PC-3 (cell line): ENCODE data around the gene FMNL3. TPM values are rescaled to one million over a fixed set of nuclear protein-coding genes. Genes with fewer than 3 reads are reported as not detected.
A peak's percentile ranks its signal among the peaks of the same experiment; 100 is the strongest.
"Not testable (repeated sequence)": the region's sequence is repeated elsewhere in the genome, so short reads cannot be mapped to it uniquely, and the experiment has no call there.

Experiments used
- ATAC-seq: fragments of 200-7000 bp; cut with Tn5 transposase; 2 replicates; pipeline ENCODE4 v1.9.1; 2020; ENCODE audit warnings: mild to moderate bottlenecking, moderate library complexity
- BruUV-seq: library from RNA; stranded (reverse); fragments of 400-500 nt; replicated peaks from 2 replicates; lab custom pipeline; 2021; lab: Mats Ljungman, UMichigan
- CTCF ChIA-PET: fragments of 300-600 bp; sonication (Branson Sonifier 250); formaldehyde crosslinking; loops from one replicate; lab custom pipeline; 2022; ENCODE audit warnings: antibody characterized with exemption; lab: Charles Lee
- POLR2A ChIA-PET: fragments of 300-600 bp; sonication (Branson Sonifier 250); formaldehyde crosslinking; loops from one replicate; lab custom pipeline; 2022; ENCODE audit warnings: antibody characterized with exemption; ENCODE audit not compliant: unreplicated experiment; lab: Charles Lee
- DNase-seq: peaks from one replicate; pipeline ENCODE4 v3.0.0-alpha.2; 2015
- H2AFZ ChIP-seq: fragments of 300-600 bp; sonication (generic); 2 replicates; pipeline ENCODE4 v1.6.0; 2016; ENCODE audit warnings: antibody characterized with exemption, low read length
- H3F3A ChIP-seq: fragments of 300-600 bp; sonication (generic); one replicate; pipeline ENCODE4 v1.6.0; 2017; ENCODE audit warnings: antibody characterized with exemption, low read length, control low read depth, mild to moderate bottlenecking; ENCODE audit not compliant: unreplicated experiment
- H3K27ac ChIP-seq: fragments of 300-600 bp; sonication (generic); 2 replicates; pipeline ENCODE4 v1.5.1; 2016; ENCODE audit warnings: mild to moderate bottlenecking, low read length
- H3K27me3 ChIP-seq: fragments of 300-600 bp; sonication (generic); 2 replicates; pipeline ENCODE4 v1.6.1; 2016; ENCODE audit warnings: low read length, mixed read lengths
- H3K36me3 ChIP-seq: fragments of 300-600 bp; sonication (generic); 2 replicates; pipeline ENCODE4 v1.6.1; 2016; ENCODE audit warnings: low read depth, mixed run types, low read length, mixed read lengths
- H3K4me1 ChIP-seq: fragments of 300-600 bp; sonication (generic); 2 replicates; pipeline ENCODE4 v1.5.1; 2016; ENCODE audit warnings: low read length; ENCODE audit not compliant: insufficient read depth
- H3K4me2 ChIP-seq: fragments of 300-600 bp; sonication (generic); 2 replicates; pipeline ENCODE4 v1.6.0; 2016; ENCODE audit warnings: low read length
- H3K4me3 ChIP-seq: fragments of 300-600 bp; sonication (generic); 2 replicates; pipeline ENCODE4 v1.5.1; 2016; ENCODE audit warnings: mild to moderate bottlenecking, low read length, mixed read lengths
- H3K79me2 ChIP-seq: fragments of 300-600 bp; sonication (generic); 2 replicates; pipeline ENCODE4 v1.6.1; 2017; ENCODE audit warnings: low read length, mixed read lengths
- H3K9ac ChIP-seq: fragments of 300-600 bp; sonication (generic); 2 replicates; pipeline ENCODE4 v1.6.0; 2016; ENCODE audit warnings: mild to moderate bottlenecking, low read length
- H3K9me2 ChIP-seq: fragments of 300-600 bp; sonication (generic); replicated peaks from 2 replicates; pipeline ENCODE4 v1.6.1; 2016; ENCODE audit warnings: mixed run types, low read length, mixed read lengths
- H3K9me3 ChIP-seq: fragments of 300-600 bp; sonication (generic); 2 replicates; pipeline ENCODE4 v1.6.1; 2016; ENCODE audit warnings: low read length, mixed read lengths
- H4K20me1 ChIP-seq: fragments of 300-600 bp; sonication (generic); 2 replicates; pipeline ENCODE4 v1.6.1; 2016; ENCODE audit warnings: low read length, mixed read lengths
- EZH2 ChIP-seq: fragments of 300-600 bp; sonication (generic); IDR thresholded peaks from one replicate; pipeline ENCODE4 v1.6.1; 2017; ENCODE audit warnings: antibody characterized with exemption, mild to moderate bottlenecking, low read length; ENCODE audit not compliant: unreplicated experiment
- EZH2phosphoT487 ChIP-seq: fragments of 300-600 bp; sonication (generic); IDR thresholded peaks from 2 replicates; pipeline ENCODE4 v1.6.1; 2018; ENCODE audit warnings: mild to moderate bottlenecking, antibody characterized with exemption, low read length, borderline replicate concordance
- intact Hi-C: fragments of 100-400 bp; cut with micrococcal nuclease; formaldehyde crosslinking; loops from 2 replicates; pipeline ENCODE4 v1.9.0; 2023
- total RNA-seq: library from RNA; depleted of rRNA; stranded (reverse); fragments of >200 nt; gene quantifications from 2 replicates; pipeline ENCODE4 v1.2.3, GENCODE V29; 2014
- TF ChIP-seq, protein P1 (sequence below): fragments of 300-600 bp; sonication (generic); conservative IDR thresholded peaks from 2 replicates; pipeline ENCODE4 v1.5.1; 2017; ENCODE audit warnings: antibody characterized with exemption, low read depth, mild to moderate bottlenecking, low read length

FMNL3 gene
- total RNA-seq, 1 experiment from 2014 or later: 6.2 TPM

DNA sequence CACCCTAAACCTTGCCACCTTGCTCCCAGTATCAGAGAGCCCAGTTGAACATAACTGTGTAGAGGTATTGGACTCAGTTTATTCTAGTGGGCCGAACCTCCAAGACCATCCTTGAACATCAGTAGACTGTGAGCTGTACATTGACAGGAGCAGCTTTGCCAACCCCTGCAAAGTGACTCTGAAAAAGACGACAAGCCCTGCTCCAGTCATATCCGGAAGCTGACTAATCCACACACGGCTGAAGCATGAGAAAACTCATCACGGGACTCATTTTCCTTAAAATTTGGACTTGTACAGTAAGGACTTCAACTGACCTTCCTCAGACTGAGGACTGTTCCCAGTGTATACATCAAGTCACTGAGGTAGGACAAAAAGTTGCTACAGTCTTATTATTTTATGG is 31.5 kb upstream of the FMNL3 start:
- H3K79me2 ChIP-seq: peaks cover 23% of the 10 kb centered on the region
- H3K9me2 ChIP-seq, H3K27me3 ChIP-seq, H3K9ac ChIP-seq, H3K9me3 ChIP-seq, H3K4me3 ChIP-seq, H3K36me3 ChIP-seq, POLR2A ChIA-PET, ATAC-seq, intact Hi-C loops, H3F3A ChIP-seq, BruUV-seq: not testable (repeated sequence)
- peaks cover 18% of the 10 kb centered on the region for H3K4me1 ChIP-seq
- 0 out of 2 replicates have a peak overlapping the region, but pooled peaks have one; percentile 46 for H2AFZ ChIP-seq
- CTCF ChIA-PET: interaction anchor here (0.6 to 1.1 kb wide), 2 partner anchors 12 to 18 kb away, joined by 3 to 7 read pairs; no protein-coding TSS in a partner anchor
- DNase-seq: peak; percentile 75
- H3K27ac ChIP-seq: peak overlapping the region; percentile 56
- peak overlapping the region; percentile 66 for H3K4me2 ChIP-seq
- peaks cover 18% of the 10 kb centered on the region for H4K20me1 ChIP-seq

- H2AFZ ChIP-seq, BruUV-seq, H3K4me3 ChIP-seq, H3K79me2 ChIP-seq, H3K36me3 ChIP-seq, H3K9me2 ChIP-seq, H3K4me1 ChIP-seq, H4K20me1 ChIP-seq, H3F3A ChIP-seq, POLR2A ChIA-PET, intact Hi-C loops, ATAC-seq, H3K9ac ChIP-seq, H3K9me3 ChIP-seq, H3K27ac ChIP-seq, H3K4me2 ChIP-seq, DNase-seq, H3K27me3 ChIP-seq: not testable (repeated sequence)
- CTCF ChIA-PET: interaction anchor here (0.6 kb wide), 1 partner anchor 45 kb away, joined by 4 read pairs; no protein-coding TSS in a partner anchor
Measured at GRCh38 chr12:49734900-49735299, 27.7 kb upstream of the FMNL3 start.

DNA sequence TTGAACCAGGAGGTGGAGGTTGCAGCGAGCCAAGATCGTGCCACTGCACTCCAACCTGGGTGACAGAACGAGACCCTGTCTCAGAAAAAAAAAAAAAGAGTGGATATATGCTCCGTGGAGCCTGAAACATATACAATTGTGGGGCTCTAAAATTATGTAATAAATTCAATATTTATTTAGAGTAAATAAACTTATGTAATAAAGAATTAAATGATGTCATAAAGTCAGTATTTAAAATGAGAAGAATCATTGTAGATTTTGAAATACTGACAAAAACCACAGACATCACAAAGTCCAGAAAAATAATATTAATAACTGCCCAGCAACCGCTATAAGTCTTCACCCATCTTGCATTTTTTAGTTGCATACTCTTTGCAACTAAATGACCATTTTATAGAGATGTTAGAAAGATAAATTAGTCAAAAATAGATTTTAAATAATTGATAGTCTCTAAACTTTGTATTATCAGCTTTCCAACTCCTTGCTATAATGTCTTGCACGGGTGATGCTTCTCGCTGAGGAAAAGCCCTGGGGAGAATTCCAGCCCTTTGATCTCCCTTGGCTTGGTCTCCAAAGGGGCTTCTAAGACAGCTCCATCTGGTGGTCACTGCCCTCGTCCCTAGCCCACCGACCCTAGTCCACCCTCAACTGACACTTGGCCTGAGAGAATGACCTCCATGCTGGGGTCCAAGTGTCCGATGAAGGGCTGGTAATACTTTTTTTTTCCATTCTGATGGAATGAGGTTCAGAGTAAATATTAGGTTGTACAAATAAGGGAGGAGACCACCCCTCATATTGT is 26.2 kb upstream of the FMNL3 start:
- peaks cover 2% of the 10 kb centered on the region; the same call in 1 of the 2 replicates for H3K4me1 ChIP-seq

More for the DNA sequence above, 26.2 kb upstream of the FMNL3 start:
- no peaks in the 10 kb centered on the region for H3K79me2 ChIP-seq
- ChIA-PET CTCF (no interaction called here), POLR2A (no interaction called here)
- H3K9ac ChIP-seq: no peak overlapping the region
- H3K4me3 ChIP-seq: no peak overlapping the region
- no peak overlapping the region for H3K4me2 ChIP-seq
- H4K20me1 ChIP-seq: no peaks in the 10 kb centered on the region
- H3K36me3 ChIP-seq: no peaks in the 10 kb centered on the region
- no peak for DNase-seq
- H3F3A ChIP-seq: no peaks in the 10 kb centered on the region
- no peak for ATAC-seq
- intact Hi-C loops: no loop called here
- no peaks in the 10 kb centered on the region for H3K9me3 ChIP-seq
- no TSS peak for BruUV-seq
- no peaks in the 10 kb centered on the region for H3K27me3 ChIP-seq
- H3K9me2 ChIP-seq: no peaks in the 10 kb centered on the region
- no peak overlapping the region for H3K27ac ChIP-seq
- no peak overlapping the region for H2AFZ ChIP-seq
- no peak for TF ChIP-seq EZH2phosphoT487
- no peak for TF ChIP-seq EZH2
- TF ChIP-seq, protein P1, sequence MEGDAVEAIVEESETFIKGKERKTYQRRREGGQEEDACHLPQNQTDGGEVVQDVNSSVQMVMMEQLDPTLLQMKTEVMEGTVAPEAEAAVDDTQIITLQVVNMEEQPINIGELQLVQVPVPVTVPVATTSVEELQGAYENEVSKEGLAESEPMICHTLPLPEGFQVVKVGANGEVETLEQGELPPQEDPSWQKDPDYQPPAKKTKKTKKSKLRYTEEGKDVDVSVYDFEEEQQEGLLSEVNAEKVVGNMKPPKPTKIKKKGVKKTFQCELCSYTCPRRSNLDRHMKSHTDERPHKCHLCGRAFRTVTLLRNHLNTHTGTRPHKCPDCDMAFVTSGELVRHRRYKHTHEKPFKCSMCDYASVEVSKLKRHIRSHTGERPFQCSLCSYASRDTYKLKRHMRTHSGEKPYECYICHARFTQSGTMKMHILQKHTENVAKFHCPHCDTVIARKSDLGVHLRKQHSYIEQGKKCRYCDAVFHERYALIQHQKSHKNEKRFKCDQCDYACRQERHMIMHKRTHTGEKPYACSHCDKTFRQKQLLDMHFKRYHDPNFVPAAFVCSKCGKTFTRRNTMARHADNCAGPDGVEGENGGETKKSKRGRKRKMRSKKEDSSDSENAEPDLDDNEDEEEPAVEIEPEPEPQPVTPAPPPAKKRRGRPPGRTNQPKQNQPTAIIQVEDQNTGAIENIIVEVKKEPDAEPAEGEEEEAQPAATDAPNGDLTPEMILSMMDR: 0 out of 2 replicates have a peak, but pooled peaks have one; percentile 10
